Left colon (tissue), 2 donors: ENCODE data around the gene DNAJC4. TPM values are rescaled to one million over a fixed set of nuclear protein-coding genes. Genes with fewer than 3 reads are reported as not detected.
A peak's percentile ranks its signal among the peaks of the same experiment; 100 is the strongest.
"Not testable (repeated sequence)": the region's sequence is repeated elsewhere in the genome, so short reads cannot be mapped to it uniquely, and the experiment has no call there.

Experiments used
- ATAC-seq: fragments of 200-7000 bp; cut with Tn5 transposase; one replicate; pipeline ENCODE4 v1.9.1; 2020; ENCODE audit warnings: mild to moderate bottlenecking, moderate library complexity
- DNase-seq, 2 donors: peaks; one replicate each; pipeline ENCODE4 v3.0.0-alpha.2; 2020
- intact Hi-C, 2 donors: fragments of 100-400 bp; cut with DNase I in 1 of 2; cut with micrococcal nuclease in 1 of 2; formaldehyde crosslinking; loops; one replicate each; pipeline versions ENCODE4 v1.11.2 to v1.14.0; 2022; cut with DNase I, micrococcal nuclease
- total RNA-seq, 2 donors: library from RNA; stranded (reverse); fragmentation: NEBNext Ultra II Directional; extraction: Animal tissue kit (Norgen Biotek cat#: 25700); gene quantifications; one replicate each; pipeline ENCODE4 v1.2.1, GENCODE V29; 2021
- donor health status: DM: no; HTN: no; CAD: no.
- donor health status: DM: yes; HTN: yes; CAD: no.

The DNAJC4 gene
- total RNA-seq, 2 donors from 2014 or later, result 54.8 to 60.6 TPM

GRCh38 chr11:64238076-64238475 is 7.7 kb downstream of the DNAJC4 start:
- ATAC-seq (no peak), DNase-seq (peak in 1 of 2 donors; percentile 49)
- intact Hi-C loops, result no loop called here

- intact Hi-C loops, result no loop called here
- no peak for DNase-seq
Measured at GRCh38 chr11:64238999-64239398, 8.7 kb downstream of the DNAJC4 start.

GRCh38 chr11:64239662-64240434 is 9.5 kb downstream of the DNAJC4 start:
- ATAC-seq (no peak), DNase-seq (peak; percentile 44 to 73)
- intact Hi-C loops, result no loop called here

More at GRCh38 chr11:64238999-64239398, 8.7 kb downstream of the DNAJC4 start:
- no peak for ATAC-seq

GRCh38 chr11:64240435-64241240 is 10.3 kb downstream of the DNAJC4 start, which contains the start of gene FKBP2:
Gene FKBP2 (plus strand): TSS chr11:64241095. CDS start chr11:64242388, 1,293 bp downstream.
- ATAC-seq (peak; percentile 60), DNase-seq (peak; percentile 96 to 98)
- intact Hi-C loops, result no loop called here

GRCh38 chr11:64241241-64241490 is 10.8 kb downstream of the DNAJC4 start:
- peak; percentile 69 for ATAC-seq
- peak; percentile 100 for DNase-seq
- intact Hi-C loops, result no loop called here

GRCh38 chr11:64241491-64242374 is 11.4 kb downstream of the DNAJC4 start:
- ATAC-seq, result peak; percentile 19

GRCh38 chr11:64243236-64243854 is 13.0 kb downstream of the DNAJC4 start:
- no peak for ATAC-seq
- intact Hi-C loops, result no loop called here
- DNase-seq, result peak in 1 of 2 donors; percentile 39

More at GRCh38 chr11:64241491-64242374, 11.4 kb downstream of the DNAJC4 start:
- intact Hi-C loops, result no loop called here
- DNase-seq, result peak; percentile 72 to 80

- intact Hi-C loops, result no loop called here
- no peak for DNase-seq
Measured at GRCh38 chr11:64244107-64244506, 13.8 kb downstream of the DNAJC4 start.

GRCh38 chr11:64244966-64245365 is 14.6 kb downstream of the DNAJC4 start:
- intact Hi-C loops, result no loop called here
- no peak for DNase-seq
- no peak for ATAC-seq

More at GRCh38 chr11:64244107-64244506, 13.8 kb downstream of the DNAJC4 start:
- ATAC-seq, result no peak

- DNase-seq (peak; percentile 71 to 72), ATAC-seq (no peak)
- intact Hi-C loops, result no loop called here
Measured at GRCh38 chr11:64245401-64245796, 15.1 kb downstream of the DNAJC4 start.

GRCh38 chr11:64245797-64246620 is 15.7 kb downstream of the DNAJC4 start:
- intact Hi-C loops, result no loop called here
- ATAC-seq, result peak; percentile 2
- peak; percentile 76 to 86 for DNase-seq

- DNase-seq, ATAC-seq, intact Hi-C loops: not testable (repeated sequence)
Measured at GRCh38 chr11:64246621-64246870, 16.2 kb downstream of the DNAJC4 start.

GRCh38 chr11:64246871-64247728 is 16.8 kb downstream of the DNAJC4 start, which contains the start of gene PPP1R14B:
Gene PPP1R14B (minus strand): TSS chr11:64246943. CDS start chr11:64246673, 270 bp downstream.
- ATAC-seq (peak; percentile 60), DNase-seq (peak; percentile 90 to 94)
- intact Hi-C loops, result no loop called here

GRCh38 chr11:64247729-64248531 is 17.6 kb downstream of the DNAJC4 start:
- intact Hi-C loops, result no loop called here
- ATAC-seq, result no peak
- peak in 1 of 2 donors; percentile 40 for DNase-seq

GRCh38 chr11:64248578-64248977 is 18.2 kb downstream of the DNAJC4 start:
- no peak for ATAC-seq
- intact Hi-C loops, result no loop called here
- DNase-seq, result no peak

- intact Hi-C loops, result no loop called here
- no peak for DNase-seq
- ATAC-seq, result no peak
Measured at GRCh38 chr11:64249038-64249437, 18.7 kb downstream of the DNAJC4 start.
